H1 (cell line): ENCODE results near the gene IMPDH1. TPM values are rescaled to one million over a fixed set of nuclear protein-coding genes. Genes with fewer than 3 reads are reported as not detected.

Source experiments
- BACH1 ChIP-seq: IDR thresholded peaks from 2 replicates; pipeline ENCODE4 v1.6.1; 2012; ENCODE audit warnings: low read length, improper control_type of control experiment
- HDAC2 ChIP-seq, 2 experiments: fragments of 300-600 bp in 1 of 2; sonication (generic) in 1 of 2; IDR thresholded peaks; 2 replicates each; pipeline ENCODE4 v1.6.1; 2011 to 2012; ENCODE audit warnings: low read depth in 2 of 2, low read length in 2 of 2, mild to moderate bottlenecking in 2 of 2, moderate library complexity in 2 of 2, borderline replicate concordance in 1 of 2, inconsistent platforms in 1 of 2
- POU5F1 ChIP-seq: IDR thresholded peaks from 2 replicates; pipeline ENCODE4 v1.6.1; 2011; ENCODE audit warnings: low read depth, mild to moderate bottlenecking, low read length, moderate library complexity
- RFX5 ChIP-seq: IDR thresholded peaks from 2 replicates; pipeline ENCODE4 v1.6.1; 2011; ENCODE audit warnings: low read depth, low read length, improper control_type of control experiment, borderline replicate concordance
- SIN3A ChIP-seq, 2 experiments: IDR thresholded peaks in 1 of 2; conservative IDR thresholded peaks in 1 of 2; 2 replicates each; pipeline ENCODE4 v1.6.1; 2011 to 2012; ENCODE audit warnings: low read length in 2 of 2, improper control_type of control experiment in 1 of 2, low read depth in 1 of 2, mild to moderate bottlenecking in 1 of 2
- SIRT6 ChIP-seq: IDR thresholded peaks from one replicate; pipeline ENCODE4 v1.7.1; 2012; ENCODE audit warnings: low read length, inconsistent platforms
- TAF7 ChIP-seq: optimal IDR thresholded peaks from 2 replicates; pipeline ENCODE3; 2011; ENCODE audit warnings: low read depth, mild to moderate bottlenecking, inconsistent platforms, low read length, moderate library complexity, borderline replicate concordance
- polyA plus RNA-seq, 7 experiments: library from polyadenylated mRNA; depleted of rRNA in 3 of 7; stranded (reverse) in 5 of 7; unstranded in 2 of 7; fragments of >200 nt in 5 of 7; fragments of 200-250 nt in 2 of 7; gene quantifications; 1 replicate in 5 of 7; 2 replicates in 1 of 7; 4 replicates in 1 of 7; pipeline versions ENCODE4 v1.2.1 to v1.2.3, GENCODE V29; 2011 to 2013; ENCODE audit warnings: missing spikeins in 2 of 7, mixed read lengths in 2 of 7
- total RNA-seq: library from RNA; stranded (reverse); fragmentation: NEBNext Ultra II Directional; extraction: Animal tissue kit (Norgen Biotek cat#: 25700); gene quantifications from 2 replicates; pipeline ENCODE4 v1.2.1, GENCODE V29; 2021
- TF ChIP-seq, protein P1 (sequence below): IDR thresholded peaks from 2 replicates; pipeline ENCODE4 v1.6.1; 2012; ENCODE audit warnings: inconsistent platforms

IMPDH1 gene
- total and polyA plus RNA-seq, 2 of the 8 experiments (the other 6 are each of a cell fraction or from before 2014, with no cell fraction given): 45.8 TPM

- TF ChIP-seq, protein P1, sequence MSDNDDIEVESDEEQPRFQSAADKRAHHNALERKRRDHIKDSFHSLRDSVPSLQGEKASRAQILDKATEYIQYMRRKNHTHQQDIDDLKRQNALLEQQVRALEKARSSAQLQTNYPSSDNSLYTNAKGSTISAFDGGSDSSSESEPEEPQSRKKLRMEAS: no peak
- TF ChIP-seq BACH1: no peak
- no peak for TF ChIP-seq SIRT6
- TF ChIP-seq POU5F1: no peak
- no peak for TF ChIP-seq SIN3A (conservative IDR thresholded peaks at IDR 0.05 in 1 of 2, IDR thresholded peaks at IDR 0.05 in 1 of 2; ENCODE audit: low read depth in 1 of 2, low read length in 2 of 2)
- TF ChIP-seq TAF7: no peak
- TF ChIP-seq HDAC2 (IDR thresholded peaks at IDR 0.05; ENCODE audit: borderline replicate concordance in 1 of 2, low read depth in 2 of 2, low read length in 2 of 2): no peak
- no peak for TF ChIP-seq RFX5
These were observed 46.5 kb upstream of the IMPDH1 start (continued) for GRCh38 chr7:128456255-128456725.
